Endothelial cell (in vitro differentiated cells): ENCODE data around the gene C6orf118. TPM values are rescaled to one million over a fixed set of nuclear protein-coding genes. Genes with fewer than 3 reads are reported as not detected.

ENCODE experiments used
- DNase-seq: peaks from one replicate; pipeline ENCODE4 v3.0.0; 2021; ENCODE audit warnings: low spot score
- H3K27ac Mint-ChIP-seq: one replicate; pipeline ENCODE4 v1.8.0; 2021; ENCODE audit warnings: mixed read lengths, inconsistent platforms; ENCODE audit not compliant: unreplicated experiment
- H3K27me3 Mint-ChIP-seq: one replicate; pipeline ENCODE4 v1.8.0; 2021; ENCODE audit warnings: mild to moderate bottlenecking, moderate library complexity, mixed read lengths, inconsistent platforms; ENCODE audit not compliant: unreplicated experiment
- H3K36me3 Mint-ChIP-seq: one replicate; pipeline ENCODE4 v1.8.0; 2021; ENCODE audit warnings: mild to moderate bottlenecking, low read depth, mixed read lengths, inconsistent platforms; ENCODE audit not compliant: unreplicated experiment
- H3K4me1 Mint-ChIP-seq: one replicate; pipeline ENCODE4 v1.8.0; 2021; ENCODE audit warnings: mild to moderate bottlenecking, mixed read lengths, inconsistent platforms; ENCODE audit not compliant: unreplicated experiment
- H3K4me3 Mint-ChIP-seq: one replicate; pipeline ENCODE4 v1.8.0; 2021; ENCODE audit warnings: mild to moderate bottlenecking, mixed read lengths, inconsistent platforms; ENCODE audit not compliant: unreplicated experiment
- H3K9me3 Mint-ChIP-seq: one replicate; pipeline ENCODE4 v1.8.0; 2021; ENCODE audit warnings: mixed read lengths, inconsistent platforms; ENCODE audit not compliant: unreplicated experiment
- total RNA-seq: library from RNA; stranded (reverse); fragmentation: NEBNext Ultra II Directional; extraction: Animal tissue kit (Norgen Biotek cat#: 25700); gene quantifications from one replicate; pipeline ENCODE4 v1.2.1, GENCODE V29; 2021; ENCODE audit not compliant: unreplicated experiment
- TF ChIP-seq, protein P1 (sequence below): fragments of 200-600 bp; sonication (generic); IDR thresholded peaks from one replicate; pipeline ENCODE4 v1.5.0; 2021; ENCODE audit warnings: antibody characterized with exemption; ENCODE audit not compliant: unreplicated experiment

Gene C6orf118
- total RNA-seq, 1 donor from 2014 or later: not detected

DNA sequence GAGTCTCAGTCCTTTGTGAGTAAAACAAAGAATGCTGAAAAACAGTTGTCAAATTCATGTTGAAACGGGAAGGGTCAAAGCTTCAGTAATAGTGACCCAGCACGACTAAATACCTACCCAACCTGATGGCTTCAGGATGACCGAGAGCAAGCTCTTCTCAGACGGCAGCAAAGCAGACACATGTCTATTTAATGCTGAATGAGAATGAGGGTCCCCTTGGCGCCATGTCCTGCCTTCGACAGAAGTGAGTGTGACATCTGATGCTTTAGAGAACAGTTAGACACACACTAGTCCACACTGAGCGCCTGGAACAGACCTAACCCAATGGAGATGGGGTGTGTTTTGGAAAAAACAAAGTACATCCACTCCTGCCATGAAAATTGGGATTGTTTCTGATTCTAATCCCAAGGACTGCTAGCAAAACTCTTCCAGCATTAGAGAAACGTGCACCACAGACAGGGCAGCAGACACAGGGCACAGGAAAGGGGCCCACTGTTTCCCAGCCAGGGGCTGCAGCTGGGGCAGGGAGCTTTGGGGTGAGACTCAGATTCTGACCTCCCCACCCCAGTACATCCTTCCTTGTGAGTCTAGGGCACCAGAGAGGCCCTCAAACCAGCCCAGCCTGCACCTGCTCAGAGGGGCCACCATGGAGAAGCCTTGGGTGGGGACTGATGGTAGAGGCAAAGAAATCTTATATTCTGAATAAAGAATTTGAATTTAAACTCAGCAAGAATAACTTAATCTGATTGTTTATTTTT, 76.5 kb downstream of the C6orf118 start:
- Mint-ChIP-seq H3K27me3 (no peaks in the 10 kb centered on the region), H3K4me3 (no peak overlapping the region)

DNA sequence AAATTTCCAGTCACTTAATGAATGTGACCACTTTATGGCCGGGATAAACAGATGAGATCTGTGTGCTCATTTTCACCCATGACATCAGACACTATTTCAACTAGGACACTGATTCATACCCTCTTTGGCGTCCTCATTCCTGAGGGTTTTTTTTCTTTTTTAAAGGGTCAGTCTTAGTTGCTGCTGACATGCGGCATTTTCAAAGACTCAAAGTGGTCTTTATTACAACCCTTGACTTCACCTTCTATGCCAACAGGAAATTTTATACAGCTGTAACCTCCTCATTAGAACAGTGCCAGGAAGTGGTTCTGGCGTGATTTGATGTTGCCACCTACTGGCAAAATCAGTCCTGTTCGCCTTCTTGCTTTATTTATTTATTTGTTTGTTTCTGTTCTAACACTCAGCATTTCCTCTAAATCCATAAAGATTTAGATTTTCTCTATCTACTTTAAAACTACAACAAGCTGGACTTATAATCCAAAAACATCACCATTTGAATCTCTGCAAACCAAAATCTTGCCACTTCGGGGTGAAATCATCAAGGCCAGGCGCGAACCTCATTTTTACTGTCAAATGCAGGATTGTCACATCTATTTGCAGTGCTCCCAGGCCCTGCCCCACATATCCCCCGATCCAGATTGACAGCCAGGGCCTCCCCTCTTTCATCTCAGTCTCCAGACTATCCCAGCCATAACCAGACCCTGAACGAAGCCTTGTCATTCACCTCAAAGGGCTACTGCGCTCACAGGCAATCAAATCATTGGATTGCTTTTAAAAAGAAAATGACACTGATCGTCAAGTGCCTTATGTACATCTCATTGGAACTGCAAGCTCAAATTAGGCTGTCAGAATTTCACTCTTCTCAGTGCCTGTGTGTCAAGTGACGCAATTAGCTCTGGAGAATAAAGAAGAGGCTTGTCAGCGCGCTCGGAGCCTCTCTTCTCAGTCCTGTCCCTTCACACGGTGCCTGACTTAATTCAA, 77.5 kb downstream of the C6orf118 start:
- TF ChIP-seq, protein P1, sequence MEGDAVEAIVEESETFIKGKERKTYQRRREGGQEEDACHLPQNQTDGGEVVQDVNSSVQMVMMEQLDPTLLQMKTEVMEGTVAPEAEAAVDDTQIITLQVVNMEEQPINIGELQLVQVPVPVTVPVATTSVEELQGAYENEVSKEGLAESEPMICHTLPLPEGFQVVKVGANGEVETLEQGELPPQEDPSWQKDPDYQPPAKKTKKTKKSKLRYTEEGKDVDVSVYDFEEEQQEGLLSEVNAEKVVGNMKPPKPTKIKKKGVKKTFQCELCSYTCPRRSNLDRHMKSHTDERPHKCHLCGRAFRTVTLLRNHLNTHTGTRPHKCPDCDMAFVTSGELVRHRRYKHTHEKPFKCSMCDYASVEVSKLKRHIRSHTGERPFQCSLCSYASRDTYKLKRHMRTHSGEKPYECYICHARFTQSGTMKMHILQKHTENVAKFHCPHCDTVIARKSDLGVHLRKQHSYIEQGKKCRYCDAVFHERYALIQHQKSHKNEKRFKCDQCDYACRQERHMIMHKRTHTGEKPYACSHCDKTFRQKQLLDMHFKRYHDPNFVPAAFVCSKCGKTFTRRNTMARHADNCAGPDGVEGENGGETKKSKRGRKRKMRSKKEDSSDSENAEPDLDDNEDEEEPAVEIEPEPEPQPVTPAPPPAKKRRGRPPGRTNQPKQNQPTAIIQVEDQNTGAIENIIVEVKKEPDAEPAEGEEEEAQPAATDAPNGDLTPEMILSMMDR: peak; percentile 44
- Mint-ChIP-seq H3K4me3 (no peak overlapping the region), H3K36me3 (peaks cover 7% of the 10 kb centered on the region), H3K4me1 (peaks cover 4% of the 10 kb centered on the region), H3K27ac (no peak overlapping the region), H3K27me3 (no peaks in the 10 kb centered on the region), H3K9me3 (peaks cover 7% of the 10 kb centered on the region)
- no peak for DNase-seq

More for the DNA sequence above, 76.5 kb downstream of the C6orf118 start:
- TF ChIP-seq, protein P1: no peak
- Mint-ChIP-seq H3K27ac (no peak overlapping the region), H3K36me3 (peaks cover 7% of the 10 kb centered on the region), H3K4me1 (peaks cover 4% of the 10 kb centered on the region), H3K9me3 (peaks cover 7% of the 10 kb centered on the region)
- no peak for DNase-seq

DNA sequence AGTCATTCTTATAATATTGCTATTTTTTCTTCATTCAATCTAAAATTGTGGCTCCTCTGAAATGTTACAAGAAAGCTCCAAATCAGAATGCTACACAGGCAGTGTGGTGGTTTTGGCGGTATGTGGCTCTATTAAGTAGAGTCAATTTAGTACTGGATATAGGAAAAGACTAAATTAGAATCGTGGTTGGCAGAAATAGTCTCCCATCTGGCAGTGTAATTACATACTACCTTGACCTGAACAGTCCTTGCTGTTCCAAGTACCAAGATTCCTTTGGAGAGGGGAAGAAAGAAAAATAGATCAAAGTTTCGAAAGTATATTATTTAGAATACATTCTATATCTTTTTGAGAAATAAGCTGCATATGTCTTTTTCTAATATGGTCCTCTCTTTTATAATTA, 78.2 kb downstream of the C6orf118 start:
- peaks cover 7% of the 10 kb centered on the region for H3K9me3 Mint-ChIP-seq
- peaks cover 7% of the 10 kb centered on the region for H3K36me3 Mint-ChIP-seq
- TF ChIP-seq, protein P1: no peak
- H3K4me3 Mint-ChIP-seq: no peak overlapping the region
- H3K27ac Mint-ChIP-seq: no peak overlapping the region
- no peak for DNase-seq
- no peaks in the 10 kb centered on the region for H3K27me3 Mint-ChIP-seq
- peaks cover 4% of the 10 kb centered on the region for H3K4me1 Mint-ChIP-seq
